HG03378 (cell line): Measurements from ENCODE around the gene MCRIP1.

ENCODE experiments used
- ATAC-seq: cut with Tn5 transposase; IDR thresholded peaks from one replicate; pipeline ENCODE4 v1.9.1; 2021; ENCODE audit warnings: mild to moderate bottlenecking, moderate library complexity; ENCODE audit not compliant: unreplicated experiment

MCRIP1 gene, protein sequence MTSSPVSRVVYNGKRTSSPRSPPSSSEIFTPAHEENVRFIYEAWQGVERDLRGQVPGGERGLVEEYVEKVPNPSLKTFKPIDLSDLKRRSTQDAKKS

GRCh38 chr17:81833160-81833920, at the start of gene MCRIP1:
TSS of gene MCRIP1 (minus strand) at chr17:81833291. CDS start at chr17:81824506, 8,785 bp downstream.
- ATAC-seq: no peak

DNA sequence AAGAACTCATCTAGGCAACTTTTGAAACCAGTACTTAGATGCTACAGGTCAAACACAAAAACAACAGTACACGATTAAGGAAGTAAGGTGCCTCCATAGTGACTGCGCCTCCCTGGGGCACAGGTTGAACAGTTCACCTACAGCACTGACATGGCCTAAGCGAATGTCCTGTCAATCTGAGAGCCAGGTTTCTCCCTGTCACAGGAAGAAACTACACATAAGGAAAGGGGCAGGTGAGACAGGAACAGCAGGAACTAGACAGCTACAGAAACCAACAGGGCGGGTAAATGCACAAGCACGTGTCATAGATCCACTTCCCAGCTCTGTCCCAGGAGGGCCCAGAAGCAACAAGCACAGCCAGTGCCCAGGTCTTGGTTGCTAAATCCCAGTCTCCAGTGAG, 46.0 kb upstream of the MCRIP1 start:
- no peak for ATAC-seq

DNA sequence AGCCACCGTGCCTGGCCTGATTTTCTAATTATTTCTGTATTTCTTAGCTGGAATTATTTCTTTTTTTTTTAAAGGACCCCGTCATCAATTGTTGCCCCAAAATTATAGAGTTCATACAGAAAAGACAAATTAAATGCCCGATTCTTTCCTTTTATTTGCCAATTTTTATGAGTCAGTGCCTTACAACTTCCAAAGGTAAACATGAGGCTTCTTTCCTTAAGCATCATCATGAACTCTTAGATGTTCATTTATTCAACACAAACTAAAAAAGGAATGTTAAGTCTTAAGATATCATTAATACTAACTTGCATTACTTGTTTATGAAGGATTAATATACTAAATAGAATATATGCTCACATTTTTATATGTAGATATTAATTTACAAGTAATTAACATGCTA, 45.2 kb upstream of the MCRIP1 start:
- no peak for ATAC-seq

DNA sequence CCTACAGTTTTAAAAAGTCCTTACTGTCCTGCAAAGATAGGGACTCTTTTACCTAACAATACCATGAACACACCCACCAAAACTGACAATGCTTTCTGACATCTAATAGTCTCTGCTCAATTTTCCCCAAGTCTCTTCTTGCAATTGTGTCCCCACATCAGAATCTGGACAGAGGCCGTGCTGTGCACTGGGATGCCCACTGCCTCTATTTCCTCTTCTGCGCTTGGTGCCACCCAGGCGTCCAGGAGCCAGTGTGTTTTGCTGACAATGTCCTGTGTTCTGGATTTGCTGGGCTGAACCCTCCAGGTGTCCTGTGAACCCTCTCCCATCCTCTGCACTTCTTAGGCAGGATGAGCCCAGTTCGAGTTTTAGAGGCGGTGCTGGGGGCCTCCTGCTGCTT, 44.5 kb upstream of the MCRIP1 start:
- ATAC-seq: no peak

DNA sequence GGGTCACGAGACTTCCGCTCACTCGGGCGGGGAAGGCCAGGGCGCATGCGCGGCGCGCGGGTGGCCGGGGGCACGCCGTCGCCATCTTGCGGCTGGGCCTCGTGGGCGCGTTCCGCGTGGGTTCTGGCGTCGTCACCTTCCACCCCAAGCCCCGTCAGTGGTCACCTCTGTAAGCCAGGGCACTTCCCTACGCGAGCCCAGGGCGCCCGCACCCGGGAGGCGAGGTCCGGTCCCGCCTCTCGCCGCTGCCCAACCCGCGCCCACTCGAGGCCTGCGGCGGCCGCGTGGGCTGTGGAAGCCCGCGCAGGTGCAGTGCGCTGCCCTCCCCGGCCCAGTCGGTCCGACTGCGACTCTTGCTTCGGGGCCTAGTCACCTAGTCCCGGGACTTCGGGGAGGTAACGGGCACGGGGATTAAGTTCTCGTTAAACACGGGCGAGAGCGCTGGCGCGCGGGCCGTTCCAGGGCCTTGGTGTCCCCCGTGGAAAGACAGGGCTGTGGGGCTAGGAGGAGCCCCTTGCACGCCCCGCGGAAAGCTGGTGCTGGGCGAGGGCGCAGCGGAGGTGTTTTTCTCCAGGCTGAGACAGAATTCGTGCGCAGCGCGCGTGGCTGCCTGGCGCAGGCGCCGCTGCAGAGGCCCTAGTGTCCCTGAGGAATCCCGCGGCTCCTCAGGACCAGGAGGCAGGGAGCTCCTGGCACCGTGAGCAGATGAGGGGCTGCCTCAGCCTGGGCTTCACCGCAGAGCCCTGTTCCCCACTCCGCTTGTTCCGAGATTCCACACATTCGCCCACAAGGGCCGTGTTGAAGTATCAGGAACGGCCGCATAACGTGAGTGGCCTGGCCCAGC, 38.5 kb upstream of the MCRIP1 start:
- no peak for ATAC-seq

DNA sequence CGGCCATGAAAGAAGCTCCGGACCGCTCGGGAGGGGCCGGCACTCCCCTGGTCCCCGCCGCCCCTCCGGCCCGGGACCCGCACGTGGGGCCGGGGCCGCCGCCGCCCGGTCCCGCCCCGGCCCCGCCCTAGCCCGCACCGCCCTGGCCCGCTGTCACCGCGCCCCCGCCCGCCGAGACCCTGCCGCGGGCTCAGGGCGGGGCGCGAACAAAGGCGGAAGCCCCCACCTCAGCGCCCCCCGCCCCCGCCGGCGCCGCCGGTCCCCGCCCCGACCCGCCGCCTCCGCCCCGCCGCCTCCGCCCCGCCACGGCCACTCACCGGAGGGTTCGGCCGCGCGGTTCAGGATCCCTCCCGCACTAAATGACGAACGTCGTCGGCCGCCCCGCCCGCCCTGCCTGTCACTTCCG, 37.9 kb upstream of the MCRIP1 start, which contains the start of gene ARHGDIA:
Gene ARHGDIA, minus strand, starts transcription at position 357 of the 406 bp plus-strand sequence. CDS start 1,407 bp downstream, outside the sequence.
- ATAC-seq: no peak

DNA sequence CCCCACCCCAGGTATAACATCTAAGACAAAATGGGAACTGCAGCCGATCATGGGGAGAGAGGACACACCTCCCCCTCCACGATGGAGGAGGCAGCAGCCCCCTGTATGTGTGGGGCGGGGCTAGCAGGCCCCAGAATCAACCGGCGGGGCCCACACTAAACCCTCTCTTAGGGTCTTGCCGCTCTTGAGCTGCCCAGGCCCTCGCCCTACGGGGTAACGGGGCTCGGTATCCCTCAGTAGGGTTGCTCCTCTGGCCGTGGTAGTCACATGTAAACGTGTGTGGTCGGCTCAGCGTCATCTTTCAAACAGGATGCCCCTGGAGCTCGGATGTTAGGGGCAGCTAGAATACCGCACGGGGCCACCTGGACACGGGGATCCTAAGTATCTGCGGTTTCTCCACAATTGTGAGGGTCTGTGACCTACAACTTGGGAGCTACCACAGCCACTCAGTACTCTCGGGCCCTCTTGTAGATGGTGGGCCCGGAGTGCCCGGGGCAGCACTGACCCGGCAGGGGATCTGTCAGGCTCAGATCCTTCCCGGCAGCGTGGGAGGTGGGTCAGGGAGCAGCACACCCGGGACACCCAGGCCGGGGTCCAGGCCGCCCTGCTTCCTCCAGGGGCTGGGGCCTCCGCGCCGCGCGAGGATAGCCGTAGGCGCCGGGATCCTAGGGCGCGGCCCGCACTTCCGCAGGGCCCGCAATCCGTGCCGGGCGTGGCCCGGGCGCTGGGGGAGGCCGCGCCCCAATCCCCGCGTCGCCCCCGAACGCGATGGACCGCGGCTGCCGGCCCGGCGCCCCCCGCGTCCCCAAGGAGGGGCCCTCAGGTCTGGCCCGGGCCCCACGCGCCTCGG, 37.3 kb upstream of the MCRIP1 start:
- ATAC-seq: no peak

DNA sequence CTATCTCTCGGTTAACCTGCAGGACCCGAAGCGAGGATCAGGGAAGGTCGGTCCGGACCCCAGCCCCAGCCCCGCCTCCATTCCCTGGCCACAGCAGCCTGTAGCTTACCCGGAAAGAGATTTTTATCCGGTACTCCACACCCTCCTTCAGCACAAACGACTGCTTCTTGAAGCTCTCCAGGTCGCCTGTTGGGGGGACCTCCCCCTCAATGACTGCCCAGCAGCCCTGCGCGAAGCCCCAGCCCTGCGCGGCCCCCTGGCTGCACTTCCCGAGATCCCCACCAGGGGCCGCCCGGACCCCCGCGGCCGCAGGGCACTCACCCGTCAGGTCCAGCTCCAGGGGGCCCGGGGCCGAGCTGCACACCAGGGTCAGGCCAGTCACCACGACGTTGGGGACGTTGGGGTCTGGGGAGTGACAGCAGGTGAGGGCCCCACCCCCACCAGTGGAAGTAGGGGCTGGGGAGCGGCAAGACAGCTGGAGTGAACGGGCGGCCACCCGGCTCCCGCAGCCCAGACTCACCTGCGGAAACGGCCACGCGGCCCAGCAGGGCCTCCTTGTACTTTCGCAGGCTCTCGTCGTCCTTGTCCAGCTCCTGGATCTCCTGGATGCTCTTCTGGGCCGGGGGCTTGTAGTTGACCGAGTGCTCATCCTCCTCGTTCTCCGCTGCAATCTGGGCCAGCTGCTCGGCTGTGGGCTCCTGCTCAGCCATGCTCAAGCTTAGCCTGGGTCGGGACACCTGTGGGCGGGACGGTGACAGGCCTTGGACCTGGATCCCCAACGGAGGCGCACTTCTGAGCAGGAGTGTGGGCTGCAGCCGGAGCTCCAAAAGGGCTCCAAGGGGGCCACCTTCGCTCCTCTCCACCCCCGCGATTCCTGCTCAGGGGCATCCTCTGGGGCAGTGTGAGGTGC, 36.4 kb upstream of the MCRIP1 start:
- ATAC-seq: no peak

- ATAC-seq: no peak
Measured at GRCh38 chr17:81868674-81869220, 35.7 kb upstream of the MCRIP1 start.

GRCh38 chr17:81867991-81868673, 35.0 kb upstream of the MCRIP1 start:
- no peak for ATAC-seq

DNA sequence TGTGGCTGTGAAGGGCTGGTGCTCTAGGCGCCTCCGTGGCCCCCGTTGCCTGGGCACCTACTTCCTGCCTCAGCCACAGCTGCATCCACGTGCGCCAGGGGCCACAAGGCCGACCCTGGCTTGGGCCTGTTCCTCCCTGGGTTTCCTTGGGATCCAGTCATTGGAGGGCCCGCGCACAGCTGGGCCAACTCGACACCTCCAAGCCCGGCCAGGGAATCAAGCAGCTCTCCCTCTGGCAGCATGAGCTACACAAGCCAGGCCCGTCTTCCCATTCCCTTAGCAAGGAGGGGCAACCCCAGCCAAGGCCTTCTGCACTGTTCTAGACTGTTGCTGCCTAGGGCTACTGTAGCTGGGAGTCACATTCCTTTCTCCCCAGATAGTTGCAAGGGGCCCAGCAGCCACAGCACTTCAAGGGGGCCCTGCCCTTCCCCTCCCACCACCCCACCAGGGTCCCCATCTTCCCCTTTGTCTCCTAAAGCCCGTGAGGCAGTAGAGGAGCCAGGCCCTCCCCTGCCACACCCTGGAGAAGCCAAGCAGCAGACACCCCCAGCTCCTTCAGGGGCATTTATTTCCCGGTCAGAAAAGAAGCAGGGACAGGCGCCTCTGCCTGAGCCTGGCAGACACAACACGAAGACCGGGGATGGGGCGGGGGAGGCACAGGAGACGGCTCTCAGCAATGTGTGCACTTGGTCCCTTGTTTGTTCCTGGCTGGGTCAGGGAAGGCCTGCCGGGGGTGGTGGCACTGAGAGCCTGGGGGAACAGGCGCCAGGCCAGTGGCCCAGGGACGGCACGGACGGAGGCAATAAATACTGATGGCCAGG, 34.3 kb upstream of the MCRIP1 start:
- no peak for ATAC-seq

- ATAC-seq: no peak
Measured at GRCh38 chr17:81866440-81867169, 33.5 kb upstream of the MCRIP1 start.

GRCh38 chr17:81865733-81866439, 32.8 kb upstream of the MCRIP1 start:
- no peak for ATAC-seq

GRCh38 chr17:81865358-81865732, 32.3 kb upstream of the MCRIP1 start:
- ATAC-seq: no peak

- ATAC-seq: no peak
Measured at GRCh38 chr17:81863833-81864768, 31.0 kb upstream of the MCRIP1 start.
